GM10266 (cell line): ENCODE measurements around the gene SBNO2.

Experiments used
- DNase-seq: peaks from one replicate; pipeline ENCODE4 v3.0.0; 2012; ENCODE audit errors: extremely low spot score
- CTCF ChIP-seq: IDR thresholded peaks from 2 replicates; pipeline ENCODE4 v1.5.1; 2012; ENCODE audit warnings: mild to moderate bottlenecking, low read depth; ENCODE audit not compliant: control insufficient read depth, insufficient read depth; ENCODE audit errors: missing control alignments

Gene SBNO2

GRCh38 chr19:1104311-1105007, 69.6 kb downstream of the SBNO2 start:
- no peak for TF ChIP-seq CTCF
- DNase-seq = peak; percentile 94

- TF ChIP-seq CTCF = no peak
- peak; percentile 99 for DNase-seq
Observed at GRCh38 chr19:1103708-1104310, 70.3 kb downstream of the SBNO2 start, which contains the start of gene GPX4. Gene GPX4 (plus strand): TSS chr19:1103994. CDS start chr19:1104044, 50 bp downstream.

GRCh38 chr19:1103132-1103707, 70.8 kb downstream of the SBNO2 start:
- no peak for TF ChIP-seq CTCF
- DNase-seq = no peak

GRCh38 chr19:1102407-1103131, 71.5 kb downstream of the SBNO2 start:
- TF ChIP-seq CTCF = no peak

GRCh38 chr19:1101337-1101698, 72.8 kb downstream of the SBNO2 start:
- TF ChIP-seq CTCF = no peak
- DNase-seq = no peak

More at GRCh38 chr19:1102407-1103131, 71.5 kb downstream of the SBNO2 start:
- DNase-seq = no peak

GRCh38 chr19:1098177-1099051, 75.7 kb downstream of the SBNO2 start:
- TF ChIP-seq CTCF = no peak
- DNase-seq = no peak
